NCI-H82 treated with DMSO at 0.1 percent for 48 hours (cell line): ENCODE data around the gene CLMP.
"Not testable (repeated sequence)": the region's sequence is repeated elsewhere in the genome, so short reads cannot be mapped to it uniquely, and the experiment has no call there.

Source experiments
- DNase-seq: peaks from one replicate; lab custom pipeline; 2025; ENCODE audit not compliant: unreplicated experiment; lab: John Stamatoyannopoulos, UW

Gene CLMP

GRCh38 chr11:123170929-123171328, 24.1 kb downstream of the CLMP start:
- no peak for DNase-seq

DNA sequence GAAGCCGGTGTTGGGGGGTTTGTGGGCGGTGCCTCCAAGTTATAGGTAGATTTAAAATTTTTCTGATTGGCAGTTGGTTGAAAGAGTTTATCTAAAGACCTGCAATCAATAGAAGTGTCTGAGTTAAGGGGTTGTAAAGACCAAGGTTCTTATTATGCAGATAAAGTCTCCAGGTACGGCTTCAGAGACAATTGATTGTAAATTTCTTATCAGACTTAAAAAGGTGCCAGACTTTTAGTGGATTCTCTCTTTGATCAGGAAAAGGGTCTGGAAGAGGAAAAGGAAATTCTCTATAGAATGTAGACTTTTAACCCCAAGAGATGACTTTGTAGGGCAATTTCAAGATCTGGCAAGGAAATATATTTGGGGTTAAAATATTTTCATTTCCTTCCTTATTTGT, 25.2 kb downstream of the CLMP start:
- DNase-seq: no peak

GRCh38 chr11:123168955-123169484, 26.0 kb downstream of the CLMP start:
- no peak for DNase-seq

- DNase-seq: no peak
Measured at GRCh38 chr11:123168241-123168640, 26.8 kb downstream of the CLMP start.

DNA sequence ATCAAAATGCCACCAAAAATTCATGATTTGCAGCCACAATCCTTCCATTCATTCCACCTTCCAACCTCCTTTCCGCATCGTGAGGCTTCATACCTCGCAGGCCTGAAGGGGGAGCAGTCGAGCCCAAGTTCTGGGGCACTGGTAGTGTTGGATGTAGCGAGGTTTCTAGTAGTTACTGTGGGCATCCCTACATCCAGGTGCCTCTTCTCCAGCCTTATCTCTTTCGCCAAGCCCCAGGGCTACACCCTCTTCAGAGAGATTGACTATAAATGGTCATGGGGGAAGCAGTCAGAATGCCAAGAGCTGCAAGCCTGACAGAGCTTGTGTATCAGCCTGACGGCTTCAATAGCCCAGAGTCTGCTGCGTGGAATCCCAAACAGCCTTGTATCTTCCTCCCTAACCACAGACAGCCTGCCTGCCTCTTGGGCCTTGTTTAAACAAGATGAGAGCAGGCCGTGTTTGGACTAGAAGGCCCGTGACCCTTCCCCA, 28.9 kb downstream of the CLMP start:
- DNase-seq: no peak

DNA sequence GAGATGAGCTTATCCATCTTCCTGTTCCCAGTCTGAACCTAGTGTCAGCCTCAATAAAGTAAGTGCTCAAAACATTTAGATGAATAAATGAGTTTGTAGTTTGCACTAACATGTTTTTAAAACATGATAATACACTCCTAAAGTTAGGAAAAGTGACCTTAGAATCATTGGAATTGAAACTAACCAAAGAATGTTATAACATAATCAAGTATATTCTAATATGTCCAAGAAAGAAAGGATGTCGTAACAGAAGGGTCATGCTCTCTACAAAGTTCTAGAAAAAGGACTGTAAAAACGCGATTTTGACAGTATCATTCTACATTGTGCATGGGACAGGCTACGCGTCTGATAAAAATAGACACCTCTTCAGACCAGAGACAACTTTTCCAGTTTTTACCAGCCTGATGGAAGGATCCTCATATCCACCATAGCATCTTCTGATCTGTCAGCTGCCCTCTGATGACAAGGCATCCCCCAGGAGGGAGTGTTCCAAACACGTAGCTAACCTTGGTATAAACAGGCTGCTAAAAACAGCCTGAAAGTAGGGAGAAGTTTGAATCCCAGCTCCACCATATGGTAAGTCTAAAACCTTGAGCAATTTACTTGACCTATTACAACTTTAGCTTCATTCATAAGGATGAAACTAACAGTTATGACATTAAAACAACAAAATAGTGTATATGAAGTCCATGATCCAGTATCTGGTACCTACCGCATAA, 30.2 kb downstream of the CLMP start:
- no peak for DNase-seq

- DNase-seq: no peak
Measured at GRCh38 chr11:123163621-123164020, 31.4 kb downstream of the CLMP start.

GRCh38 chr11:123161376-123162030, 33.5 kb downstream of the CLMP start:
- DNase-seq: no peak

GRCh38 chr11:123159183-123159857, 35.7 kb downstream of the CLMP start:
- DNase-seq: no peak

GRCh38 chr11:123158033-123159003, 36.7 kb downstream of the CLMP start:
- DNase-seq: no peak

DNA sequence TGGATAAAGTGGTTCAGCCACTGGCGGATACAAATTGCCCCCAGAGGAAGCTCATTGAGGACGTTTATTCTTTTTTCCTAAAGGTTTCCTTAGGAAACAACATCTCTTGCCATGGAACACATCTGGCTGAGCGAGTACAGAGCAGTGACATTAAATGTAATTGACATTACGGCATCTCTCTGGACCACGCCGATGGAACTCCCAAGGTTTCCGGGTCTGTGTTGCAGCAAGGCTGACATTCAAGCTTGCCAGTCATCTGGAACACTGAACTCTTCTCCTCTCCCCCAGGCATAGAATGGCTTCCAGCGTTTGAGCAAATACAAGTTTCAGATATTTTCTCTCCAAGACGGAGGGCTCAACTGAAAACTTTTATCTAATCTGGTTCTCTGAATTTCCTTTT, 42.1 kb downstream of the CLMP start:
- no peak for DNase-seq

DNA sequence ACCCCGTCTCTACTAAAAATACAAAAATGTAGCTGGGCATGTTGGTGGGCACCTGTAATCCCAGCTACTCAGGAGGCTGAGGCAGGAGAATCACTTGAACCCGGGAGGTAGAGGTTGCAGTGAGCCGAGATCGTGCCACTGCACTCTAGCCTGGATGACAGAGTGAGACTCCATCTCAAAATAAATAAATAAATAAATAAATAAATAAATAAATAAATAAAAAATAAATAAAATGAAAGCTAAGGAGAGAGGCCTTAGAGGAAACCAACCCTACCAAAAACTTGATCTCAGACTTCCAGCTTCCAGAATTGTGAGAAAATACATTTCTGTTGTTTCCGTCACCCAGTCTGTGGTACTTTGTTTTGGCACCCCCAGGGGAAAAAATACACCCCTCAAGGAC, 42.7 kb downstream of the CLMP start:
- not testable (repeated sequence) for DNase-seq

DNA sequence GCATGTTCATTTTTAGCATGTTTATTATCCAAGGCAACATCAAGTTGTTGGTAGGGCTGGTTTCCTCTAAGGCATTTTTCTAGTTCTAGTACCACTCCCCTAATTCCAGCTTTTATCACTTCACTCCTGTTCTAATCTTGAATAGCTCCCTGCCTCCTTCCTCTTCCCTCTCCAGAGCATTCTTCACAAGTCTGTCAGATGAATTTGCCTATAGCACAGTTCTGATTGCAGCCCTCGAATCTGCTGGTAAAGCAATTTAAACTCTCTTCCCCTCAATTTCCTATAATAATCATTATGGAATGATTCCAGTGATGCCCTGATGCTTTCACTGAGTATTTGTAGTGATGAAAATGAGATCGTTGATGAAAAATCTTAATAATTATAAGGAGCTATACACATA, 43.3 kb downstream of the CLMP start:
- no peak for DNase-seq

DNA sequence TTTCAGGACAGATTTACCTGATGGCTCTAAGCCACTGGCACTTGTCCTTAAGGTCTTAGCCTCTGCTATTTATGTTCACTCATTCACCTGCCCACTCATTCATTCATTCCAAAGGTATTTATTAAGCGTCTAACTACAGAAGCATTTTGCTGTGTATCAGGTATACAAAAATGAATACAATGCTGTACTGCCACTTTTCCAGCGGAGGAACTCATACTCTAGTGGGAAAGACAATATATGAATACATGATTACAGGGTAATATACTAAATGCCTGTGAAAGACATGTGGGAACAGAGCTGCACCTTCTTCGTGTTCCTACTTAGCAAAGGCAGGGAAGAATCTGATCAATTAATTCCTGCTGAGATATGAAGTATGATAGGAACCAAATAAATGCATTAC, 43.7 kb downstream of the CLMP start:
- no peak for DNase-seq

GRCh38 chr11:123150882-123151281, 44.2 kb downstream of the CLMP start:
- DNase-seq: no peak

DNA sequence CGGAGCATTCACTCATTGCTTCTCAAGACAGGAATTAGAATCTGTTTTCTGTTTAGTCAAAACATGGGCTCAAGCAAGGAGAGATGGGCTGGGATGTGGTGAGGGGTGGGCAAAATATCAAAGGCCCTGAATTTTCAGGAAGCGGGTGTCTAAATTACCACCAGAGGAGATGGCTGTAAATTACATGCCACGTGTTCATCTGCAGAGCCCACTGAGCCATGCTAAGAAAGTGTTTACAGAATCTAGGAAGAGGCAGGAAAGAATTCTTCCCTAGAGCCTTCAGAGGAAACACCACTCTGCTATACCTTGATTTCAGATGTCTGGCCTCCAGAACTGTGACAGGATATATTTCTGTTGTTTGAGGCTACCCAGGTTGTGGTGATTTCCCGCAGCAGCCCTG, 46.1 kb downstream of the CLMP start:
- no peak for DNase-seq

GRCh38 chr11:123145661-123146060, 49.4 kb downstream of the CLMP start:
- DNase-seq: peak; percentile 89

GRCh38 chr11:123145220-123145619, 49.8 kb downstream of the CLMP start:
- no peak for DNase-seq

- DNase-seq: no peak
Measured at GRCh38 chr11:123144707-123145106, 50.3 kb downstream of the CLMP start.

- DNase-seq: no peak
Measured at GRCh38 chr11:123143921-123144320, 51.1 kb downstream of the CLMP start.

DNA sequence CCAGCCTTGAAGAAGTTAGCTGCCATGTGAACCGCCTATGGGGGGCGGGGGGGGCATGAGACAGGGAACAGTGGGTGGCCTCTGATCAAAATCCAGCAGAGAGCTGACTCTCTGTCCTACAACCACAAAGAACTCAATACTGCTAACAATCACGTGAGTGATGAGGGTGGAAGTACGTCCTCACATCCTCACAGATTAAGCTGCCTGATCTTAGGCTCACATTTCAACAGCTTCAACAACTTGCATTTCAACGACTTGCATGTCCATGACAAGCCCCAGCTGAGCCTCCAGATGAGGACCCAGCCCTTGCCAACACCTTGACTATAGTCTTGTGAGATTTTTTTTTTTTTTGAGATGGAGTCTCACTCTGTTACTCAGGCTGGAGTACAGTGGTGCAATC, 51.6 kb downstream of the CLMP start:
- DNase-seq: no peak
